RWPE2 (cell line): Measurements from ENCODE around the gene MMP2.
A peak's percentile ranks its signal among the peaks of the same experiment; 100 is the strongest.

Experiments used
- ATAC-seq: fragments of 200-7000 bp; cut with Tn5 transposase; 3 replicates; pipeline ENCODE4 v1.9.1; 2021; ENCODE audit warnings: low read depth
- DNase-seq: peaks from one replicate; pipeline ENCODE4 v3.0.0-alpha.2; 2020; ENCODE audit warnings: low spot score
- H3K27ac ChIP-seq: fragments of 450-650 bp; 2 replicates; pipeline ENCODE4 v1.5.1; 2017; ENCODE audit warnings: mild to moderate bottlenecking; ENCODE audit not compliant: poor library complexity, severe bottlenecking
- H3K27me3 ChIP-seq: fragments of 250-450 bp; sonication (Bioruptor Pico); 2 replicates; pipeline ENCODE4 v1.5.1; 2021; ENCODE audit warnings: mild to moderate bottlenecking, moderate library complexity; ENCODE audit not compliant: insufficient read depth, poor library complexity, severe bottlenecking
- H3K36me3 ChIP-seq: fragments of 250-450 bp; sonication (Bioruptor Pico); 2 replicates; pipeline ENCODE4 v1.5.1; 2020; ENCODE audit warnings: low read depth, mild to moderate bottlenecking, moderate library complexity
- H3K4me1 ChIP-seq: fragments of 250-450 bp; sonication (Bioruptor Pico); 2 replicates; pipeline ENCODE4 v1.5.1; 2021; ENCODE audit warnings: mild to moderate bottlenecking, moderate library complexity; ENCODE audit not compliant: insufficient read depth, poor library complexity, severe bottlenecking
- H3K4me3 ChIP-seq: fragments of 250-450 bp; sonication (Bioruptor Pico); 2 replicates; pipeline ENCODE4 v1.5.1; 2021; ENCODE audit warnings: mild to moderate bottlenecking, moderate library complexity; ENCODE audit not compliant: severe bottlenecking
- H3K9me3 ChIP-seq: fragments of 250-450 bp; sonication (Bioruptor Pico); 2 replicates; pipeline ENCODE4 v1.5.1; 2021; ENCODE audit warnings: mild to moderate bottlenecking, moderate library complexity; ENCODE audit not compliant: severe bottlenecking
- TF ChIP-seq, protein P1 (sequence below): fragments of 450-650 bp; IDR thresholded peaks from one replicate; pipeline ENCODE4 v1.5.1; 2017; ENCODE audit warnings: mild to moderate bottlenecking, moderate library complexity; ENCODE audit not compliant: poor library complexity, severe bottlenecking

Gene MMP2

DNA sequence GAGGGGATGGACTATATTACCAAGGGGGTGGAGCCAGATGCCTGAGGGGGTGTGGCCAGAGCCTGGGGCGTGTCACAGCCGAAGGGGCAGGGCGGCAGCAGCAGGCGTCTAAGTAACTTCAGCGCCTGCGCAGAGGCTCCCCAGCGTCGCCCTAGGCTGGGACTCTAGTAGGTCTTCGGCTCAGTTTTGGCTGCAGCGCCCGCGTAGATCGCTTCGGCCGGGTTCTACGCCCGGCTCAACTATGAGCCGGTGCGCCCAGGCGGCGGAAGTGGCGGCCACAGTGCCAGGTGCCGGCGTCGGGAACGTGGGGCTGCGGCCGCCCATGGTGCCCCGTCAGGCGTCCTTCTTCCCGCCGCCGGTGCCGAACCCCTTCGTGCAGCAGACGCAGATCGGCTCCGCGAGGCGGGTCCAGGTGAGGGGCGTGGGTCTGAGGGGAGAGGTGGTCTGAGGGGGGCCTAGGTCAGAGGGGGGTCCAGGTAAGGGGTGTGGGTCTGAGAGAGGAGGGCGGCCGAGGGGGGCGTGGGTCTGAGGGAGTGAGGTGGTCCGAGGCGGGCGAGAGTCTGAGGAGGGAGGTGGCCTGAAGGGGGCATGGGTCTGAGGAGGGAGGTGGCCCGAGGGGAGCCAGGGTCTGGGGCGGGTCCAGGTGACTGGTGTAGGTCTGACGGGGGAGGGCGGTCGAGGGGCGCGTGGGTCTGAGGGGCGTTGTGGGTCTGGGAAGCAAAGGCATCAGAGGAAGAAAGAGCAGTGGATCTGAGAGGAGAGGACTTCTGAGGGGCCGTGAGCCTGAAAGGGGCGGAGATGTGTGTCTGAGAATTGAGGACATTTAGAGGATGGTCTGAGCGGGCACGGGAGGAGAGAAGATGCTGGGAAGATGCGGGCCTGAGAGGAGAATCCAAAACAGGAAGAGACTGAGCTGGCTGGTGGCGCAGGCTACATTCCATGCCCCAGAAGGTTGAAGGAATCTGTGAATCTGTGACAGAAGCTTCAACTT lies 30.2 kb downstream of the MMP2 start, which contains the start of gene LPCAT2:
TSS of gene LPCAT2 (plus strand) at position 132 of the 991 bp plus-strand sequence. CDS start at position 242, 110 bp downstream.
- no peaks in the 10 kb centered on the region for H3K27me3 ChIP-seq
- peaks cover 12% of the 10 kb centered on the region; the same call in 1 of the 2 replicates for H3K36me3 ChIP-seq
- peaks cover 6% of the 10 kb centered on the region for H3K9me3 ChIP-seq
- TF ChIP-seq, protein P1, sequence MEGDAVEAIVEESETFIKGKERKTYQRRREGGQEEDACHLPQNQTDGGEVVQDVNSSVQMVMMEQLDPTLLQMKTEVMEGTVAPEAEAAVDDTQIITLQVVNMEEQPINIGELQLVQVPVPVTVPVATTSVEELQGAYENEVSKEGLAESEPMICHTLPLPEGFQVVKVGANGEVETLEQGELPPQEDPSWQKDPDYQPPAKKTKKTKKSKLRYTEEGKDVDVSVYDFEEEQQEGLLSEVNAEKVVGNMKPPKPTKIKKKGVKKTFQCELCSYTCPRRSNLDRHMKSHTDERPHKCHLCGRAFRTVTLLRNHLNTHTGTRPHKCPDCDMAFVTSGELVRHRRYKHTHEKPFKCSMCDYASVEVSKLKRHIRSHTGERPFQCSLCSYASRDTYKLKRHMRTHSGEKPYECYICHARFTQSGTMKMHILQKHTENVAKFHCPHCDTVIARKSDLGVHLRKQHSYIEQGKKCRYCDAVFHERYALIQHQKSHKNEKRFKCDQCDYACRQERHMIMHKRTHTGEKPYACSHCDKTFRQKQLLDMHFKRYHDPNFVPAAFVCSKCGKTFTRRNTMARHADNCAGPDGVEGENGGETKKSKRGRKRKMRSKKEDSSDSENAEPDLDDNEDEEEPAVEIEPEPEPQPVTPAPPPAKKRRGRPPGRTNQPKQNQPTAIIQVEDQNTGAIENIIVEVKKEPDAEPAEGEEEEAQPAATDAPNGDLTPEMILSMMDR: no peak
- H3K27ac ChIP-seq: peak within 1 kb of the TSS; percentile 43
- H3K4me3 ChIP-seq: peak within 1 kb of the TSS; percentile 59
- ATAC-seq (peak; percentile 92), DNase-seq (peak; percentile 88)
- H3K4me1 ChIP-seq: peaks cover 14% of the 10 kb centered on the region

- H3K27ac ChIP-seq: no peak overlapping the region
- peak overlapping the region; percentile 59 for H3K4me3 ChIP-seq
These were observed 31.3 kb downstream of the MMP2 start for GRCh38 chr16:55510185-55510805.

DNA sequence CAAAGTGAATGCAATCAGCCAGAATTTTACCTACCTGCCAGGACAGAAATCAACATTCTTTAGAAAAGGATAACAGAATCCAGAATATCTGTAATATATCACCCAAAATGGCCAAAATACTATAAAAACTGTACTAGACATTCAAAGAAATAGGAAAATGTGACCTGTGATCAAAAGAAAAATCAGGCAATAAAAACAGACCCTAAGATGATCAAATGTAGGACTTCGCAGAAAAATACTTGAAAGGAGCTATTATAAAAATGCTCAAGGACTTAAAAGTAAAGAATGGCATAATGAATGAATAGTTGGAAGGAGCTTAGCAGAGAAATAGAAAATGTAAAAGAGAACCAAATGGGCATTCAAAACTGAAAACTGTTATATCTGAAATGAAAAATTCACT lies 33.9 kb downstream of the MMP2 start:
- H3K4me1 ChIP-seq: peaks cover 14% of the 10 kb centered on the region
- H3K27me3 ChIP-seq: no peaks in the 10 kb centered on the region
- ATAC-seq (no peak), DNase-seq (no peak)
- no peak overlapping the region for H3K27ac ChIP-seq
- peaks cover 31% of the 10 kb centered on the region for H3K36me3 ChIP-seq
- H3K4me3 ChIP-seq: no peak overlapping the region
- peaks cover 10% of the 10 kb centered on the region for H3K9me3 ChIP-seq
- TF ChIP-seq, protein P1: no peak

More at GRCh38 chr16:55510185-55510805, 31.3 kb downstream of the MMP2 start:
- DNase-seq: no peak
- TF ChIP-seq, protein P1: no peak
- Histone ChIP-seq H3K36me3 (peaks cover 13% of the 10 kb centered on the region; the same call in 1 of the 2 replicates), H3K9me3 (peaks cover 6% of the 10 kb centered on the region), H3K4me1 (peaks cover 14% of the 10 kb centered on the region), H3K27me3 (no peaks in the 10 kb centered on the region)
- ATAC-seq: no peak

GRCh38 chr16:55513616-55514015 lies 34.6 kb downstream of the MMP2 start:
- TF ChIP-seq, protein P1: no peak
- H3K27ac ChIP-seq: no peak overlapping the region
- no peak for DNase-seq
- H3K27me3 ChIP-seq: no peaks in the 10 kb centered on the region
- no peak for ATAC-seq
- H3K9me3 ChIP-seq: peaks cover 10% of the 10 kb centered on the region
- H3K36me3 ChIP-seq: peaks cover 31% of the 10 kb centered on the region
- no peak overlapping the region for H3K4me3 ChIP-seq
- peaks cover 14% of the 10 kb centered on the region for H3K4me1 ChIP-seq
